T-helper 17 cell (primary cell): ENCODE measurements around the gene MPP2. TPM values are rescaled to one million over a fixed set of nuclear protein-coding genes. Genes with fewer than 3 reads are reported as not detected.
"Not testable (repeated sequence)": the region's sequence is repeated elsewhere in the genome, so short reads cannot be mapped to it uniquely, and the experiment has no call there.

ENCODE experiments used
- ATAC-seq: fragments of 150-1000 bp; cut with Tn5 transposase; 2 replicates; pipeline ENCODE4 v1.10.0; 2021; ENCODE audit warnings: mild to moderate bottlenecking, moderate library complexity
- DNase-seq, 3 donors: peaks; one replicate each; pipeline versions ENCODE4 v3.0.0 to v3.0.0-alpha.2; 2020 to 2021
- H3K9me3 ChIP-seq: one replicate; pipeline ENCODE4 v1.7.0; 2013; ENCODE audit warnings: low read length, mild to moderate bottlenecking; ENCODE audit not compliant: control insufficient read depth, poor library complexity, severe bottlenecking
- H3K27ac Mint-ChIP-seq: one replicate; pipeline ENCODE4 v1.8.0; 2022; ENCODE audit warnings: mild to moderate bottlenecking, moderate library complexity, mixed read lengths
- H3K27me3 Mint-ChIP-seq: one replicate; pipeline ENCODE4 v1.8.0; 2022; ENCODE audit warnings: mixed read lengths
- H3K36me3 Mint-ChIP-seq: one replicate; pipeline ENCODE4 v1.8.0; 2022; ENCODE audit warnings: low read depth, mixed read lengths
- H3K4me1 Mint-ChIP-seq: one replicate; pipeline ENCODE4 v1.8.0; 2022; ENCODE audit warnings: mild to moderate bottlenecking, mixed read lengths
- H3K4me3 Mint-ChIP-seq: one replicate; pipeline ENCODE4 v1.8.0; 2022; ENCODE audit warnings: mild to moderate bottlenecking, moderate library complexity, mixed read lengths
- total RNA-seq, 4 donors: library from RNA in 2 of 4; stranded (reverse) in 2 of 4; gene quantifications; one replicate each; pipeline ENCODE4 v1.2.3 and lab custom pipeline; 2022 to 2026

MPP2 gene
- total RNA-seq, 2 donors from 2014 or later: 1.5 to 2.2 TPM

DNA sequence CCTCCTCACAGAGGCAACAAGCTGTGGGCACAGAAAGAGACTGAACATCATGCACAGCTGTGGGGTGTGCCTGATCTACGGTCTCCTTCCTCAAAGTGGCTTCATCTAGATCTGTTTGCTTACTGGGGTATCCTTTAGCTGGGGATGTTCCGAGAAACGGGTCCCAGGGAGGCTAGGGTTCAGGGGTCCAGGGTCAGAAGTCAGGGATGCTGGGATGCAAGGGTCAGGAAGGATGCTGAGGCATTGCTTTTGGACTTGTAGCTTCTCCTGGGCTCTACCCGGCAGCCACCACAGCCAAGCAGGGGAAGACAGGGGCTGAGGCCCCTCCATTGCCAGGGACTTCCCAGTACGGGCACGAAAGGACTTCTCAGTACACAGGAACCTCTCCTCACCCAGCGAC lies 53.8 kb downstream of the MPP2 start:
- H3K4me1 Mint-ChIP-seq: peaks cover 3% of the 10 kb centered on the region
- DNase-seq (no peak), ATAC-seq (no peak)
- H3K9me3 ChIP-seq: no peaks in the 10 kb centered on the region
- H3K4me3 Mint-ChIP-seq: no peak overlapping the region
- peaks cover 65% of the 10 kb centered on the region for H3K27me3 Mint-ChIP-seq
- no peak overlapping the region for H3K27ac Mint-ChIP-seq
- H3K36me3 Mint-ChIP-seq: peaks cover 3% of the 10 kb centered on the region

DNA sequence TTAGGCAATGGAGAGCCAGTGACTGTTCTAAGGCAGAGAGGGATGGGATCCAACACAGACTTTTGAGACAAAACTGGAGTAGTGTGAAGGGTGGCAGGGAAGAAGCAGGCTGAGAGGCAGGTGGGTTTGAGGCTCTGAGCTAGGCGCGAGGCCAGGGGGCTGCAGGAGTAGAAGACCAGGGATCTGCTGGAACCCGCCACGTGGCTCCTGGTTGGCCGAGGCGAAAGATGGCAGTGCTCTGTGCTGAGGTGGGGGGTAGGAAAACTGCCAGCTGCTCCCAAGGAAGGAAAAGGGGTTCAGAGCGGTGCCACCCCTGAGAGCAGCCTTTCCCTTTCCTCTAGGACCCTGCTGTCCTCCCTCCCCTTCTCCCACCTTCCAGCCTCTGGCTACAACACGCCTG lies 54.8 kb downstream of the MPP2 start:
- H3K36me3 Mint-ChIP-seq: peaks cover 3% of the 10 kb centered on the region

DNA sequence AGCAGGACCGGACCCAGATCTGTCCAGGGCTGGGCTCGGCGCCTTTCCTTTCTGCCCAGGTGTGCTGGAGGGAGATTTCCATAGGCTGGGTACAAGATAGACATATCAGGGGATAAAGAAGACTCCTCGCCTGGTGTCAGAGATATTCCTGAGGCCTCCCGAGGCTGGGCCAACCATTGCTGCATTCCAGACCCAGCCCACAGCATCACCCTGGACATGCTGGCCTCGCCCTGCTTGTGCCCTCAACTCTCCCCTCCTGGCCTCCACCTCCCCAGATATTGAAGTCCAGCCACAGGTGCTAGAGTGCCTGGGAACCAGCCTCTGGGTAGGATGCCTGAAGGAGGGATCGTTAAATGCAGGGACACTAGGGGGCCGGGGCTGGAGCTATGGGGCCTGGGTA lies 58.2 kb downstream of the MPP2 start:
- H3K36me3 Mint-ChIP-seq: peaks cover 3% of the 10 kb centered on the region
- H3K4me3 Mint-ChIP-seq: no peak overlapping the region
- peaks cover 3% of the 10 kb centered on the region for H3K4me1 Mint-ChIP-seq
- no peak for ATAC-seq
- DNase-seq: no peak
- no peak overlapping the region for H3K27ac Mint-ChIP-seq
- no peaks in the 10 kb centered on the region for H3K9me3 ChIP-seq
- peaks cover 39% of the 10 kb centered on the region for H3K27me3 Mint-ChIP-seq

More for the DNA sequence above, 54.8 kb downstream of the MPP2 start:
- peaks cover 63% of the 10 kb centered on the region for H3K27me3 Mint-ChIP-seq
- ATAC-seq: no peak
- DNase-seq: no peak
- peaks cover 3% of the 10 kb centered on the region for H3K4me1 Mint-ChIP-seq
- no peak overlapping the region for H3K27ac Mint-ChIP-seq
- H3K4me3 Mint-ChIP-seq: no peak overlapping the region
- no peaks in the 10 kb centered on the region for H3K9me3 ChIP-seq

DNA sequence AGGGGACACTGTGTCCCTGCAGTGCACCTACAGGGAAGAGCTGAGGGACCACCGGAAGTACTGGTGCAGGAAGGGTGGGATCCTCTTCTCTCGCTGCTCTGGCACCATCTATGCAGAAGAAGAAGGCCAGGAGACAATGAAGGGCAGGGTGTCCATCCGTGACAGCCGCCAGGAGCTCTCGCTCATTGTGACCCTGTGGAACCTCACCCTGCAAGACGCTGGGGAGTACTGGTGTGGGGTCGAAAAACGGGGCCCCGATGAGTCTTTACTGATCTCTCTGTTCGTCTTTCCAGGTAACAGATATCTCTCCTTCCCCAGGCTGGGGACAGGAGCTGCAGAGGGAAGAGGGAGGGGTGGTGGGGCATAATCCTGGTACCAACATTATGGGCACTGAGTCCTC lies 58.7 kb downstream of the MPP2 start:
- no peak for ATAC-seq
- no peak for DNase-seq
- no peaks in the 10 kb centered on the region for H3K9me3 ChIP-seq
- Mint-ChIP-seq H3K36me3 (peaks cover 3% of the 10 kb centered on the region), H3K27me3 (peaks cover 39% of the 10 kb centered on the region), H3K4me1 (peaks cover 3% of the 10 kb centered on the region), H3K4me3 (no peak overlapping the region), H3K27ac (no peak overlapping the region)

DNA sequence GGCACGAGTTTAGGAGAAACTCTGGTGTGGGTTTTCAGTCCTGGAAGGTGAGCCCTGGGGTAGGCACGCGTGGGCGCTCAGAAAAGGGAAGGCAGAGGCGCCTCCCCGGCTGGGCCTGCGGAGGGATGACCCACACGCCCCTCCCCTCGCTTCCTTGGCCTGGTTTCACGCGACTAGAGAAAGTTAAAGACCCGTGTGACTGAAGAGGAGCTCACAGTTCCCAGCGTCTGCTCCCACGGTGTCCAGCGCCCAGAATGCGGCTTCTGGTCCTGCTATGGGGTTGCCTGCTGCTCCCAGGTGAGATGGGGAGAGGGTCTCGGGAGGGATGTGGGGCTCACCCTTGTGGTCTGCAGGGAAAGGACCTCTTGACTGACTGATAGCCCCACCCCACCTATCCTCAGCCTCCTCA lies 60.4 kb downstream of the MPP2 start, which contains the start of gene CD300LG:
TSS of gene CD300LG (plus strand) at position 214 of the 409 bp plus-strand sequence. CDS start at position 255, 41 bp downstream.
- H3K9me3 ChIP-seq: no peaks in the 10 kb centered on the region
- no peak for DNase-seq
- peaks cover 3% of the 10 kb centered on the region for H3K36me3 Mint-ChIP-seq
- H3K27ac Mint-ChIP-seq: no peak within 1 kb of the TSS
- ATAC-seq: no peak
- H3K4me1 Mint-ChIP-seq: peaks cover 3% of the 10 kb centered on the region
- peaks cover 32% of the 10 kb centered on the region for H3K27me3 Mint-ChIP-seq
- H3K4me3 Mint-ChIP-seq: no peak within 1 kb of the TSS

DNA sequence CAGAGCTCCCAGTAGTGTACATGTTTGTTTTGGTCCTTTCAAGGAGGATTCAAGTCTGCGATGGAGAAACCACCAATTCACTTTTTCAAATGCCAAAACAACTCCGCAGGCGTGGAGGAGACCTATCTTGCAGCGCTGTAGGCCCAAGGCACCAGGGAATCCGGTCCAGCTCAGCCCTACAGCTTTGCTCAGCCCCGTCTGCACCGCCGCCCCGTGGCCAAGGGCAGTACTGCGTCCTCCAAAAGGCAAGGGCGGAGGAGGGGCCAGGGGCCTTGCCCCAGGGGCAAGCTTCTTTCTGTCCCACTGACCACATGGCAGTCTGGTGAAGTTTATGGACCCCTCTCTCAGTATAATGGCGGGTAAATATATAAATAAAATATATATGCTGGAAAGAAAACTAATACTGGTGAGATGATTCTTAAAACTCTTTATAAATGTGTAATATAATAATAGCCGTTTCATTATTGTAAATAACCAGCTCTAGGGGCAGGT lies 61.1 kb downstream of the MPP2 start:
- H3K27ac Mint-ChIP-seq: no peak overlapping the region
- no peaks in the 10 kb centered on the region for H3K36me3 Mint-ChIP-seq
- ATAC-seq: peak; percentile 99
- H3K9me3 ChIP-seq: no peaks in the 10 kb centered on the region
- peak; percentile 48 to 79 (median 55) for DNase-seq
- H3K4me3 Mint-ChIP-seq: no peak overlapping the region
- H3K4me1 Mint-ChIP-seq: no peaks in the 10 kb centered on the region
- H3K27me3 Mint-ChIP-seq: peaks cover 25% of the 10 kb centered on the region

DNA sequence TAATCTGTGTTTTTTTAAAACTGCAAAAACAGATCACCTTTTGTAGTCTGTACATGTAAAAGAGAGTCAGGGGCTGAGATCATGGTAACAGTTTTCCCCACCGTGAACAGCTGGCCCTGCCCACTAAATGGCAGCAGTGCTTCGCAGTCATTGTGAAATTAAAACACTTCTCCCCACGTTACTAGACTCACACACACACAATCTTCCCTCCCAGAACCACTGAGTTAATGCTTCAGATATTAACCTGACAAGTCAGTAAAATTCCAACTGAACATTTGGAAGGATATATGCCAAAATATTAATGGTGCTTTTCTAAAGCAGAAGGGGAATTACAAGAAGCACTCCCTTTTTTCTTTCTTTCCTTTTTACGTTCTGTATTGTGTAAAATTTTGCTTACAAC lies 61.6 kb downstream of the MPP2 start:
- Mint-ChIP-seq H3K4me3 (no peak overlapping the region), H3K27ac (no peak overlapping the region), H3K36me3 (no peaks in the 10 kb centered on the region), H3K4me1 (no peaks in the 10 kb centered on the region), H3K27me3 (peaks cover 23% of the 10 kb centered on the region)
- DNase-seq (no peak), ATAC-seq (no peak)
- no peaks in the 10 kb centered on the region for H3K9me3 ChIP-seq

DNA sequence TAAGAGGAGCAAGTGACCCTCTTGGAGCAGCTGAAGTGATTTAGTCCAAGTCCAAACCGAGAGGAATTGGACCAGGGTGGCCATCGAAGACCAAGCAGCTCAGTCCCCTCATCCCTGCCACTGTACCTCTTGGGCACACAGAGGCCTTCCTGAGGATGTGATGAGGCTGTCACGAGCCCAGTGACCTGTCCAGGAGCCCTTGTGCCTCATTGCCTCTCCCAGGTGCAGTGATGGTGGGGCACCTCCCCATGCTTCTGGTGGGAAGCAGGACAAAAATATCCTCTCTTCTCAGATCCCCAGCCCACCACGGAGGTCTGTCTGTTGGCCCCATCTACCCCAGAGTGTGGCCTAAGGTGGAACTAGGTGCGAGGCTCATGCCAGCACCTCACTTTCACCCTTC lies 63.1 kb downstream of the MPP2 start:
- Mint-ChIP-seq H3K36me3 (no peaks in the 10 kb centered on the region), H3K4me3 (no peak overlapping the region), H3K27me3 (peaks cover 29% of the 10 kb centered on the region), H3K27ac (no peak overlapping the region), H3K4me1 (no peaks in the 10 kb centered on the region)
- DNase-seq: no peak
- ATAC-seq: no peak
- H3K9me3 ChIP-seq: no peaks in the 10 kb centered on the region

DNA sequence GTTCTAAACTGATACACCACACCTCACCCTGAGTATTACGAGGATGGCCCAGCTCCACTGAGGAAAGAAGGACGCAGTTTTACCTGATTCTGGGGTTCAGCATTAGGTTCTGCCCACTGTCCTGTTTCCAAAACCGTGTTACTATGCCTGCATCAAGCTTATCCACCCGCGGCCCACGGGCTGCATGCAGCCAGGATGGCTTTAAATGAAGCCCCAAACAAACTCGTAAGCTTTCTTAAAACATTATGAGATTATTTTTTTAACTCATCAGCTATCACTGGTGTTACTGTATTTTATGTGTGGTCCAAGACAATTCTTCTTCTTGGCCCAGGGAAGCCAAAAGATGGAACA lies 64.4 kb downstream of the MPP2 start:
- no peaks in the 10 kb centered on the region for H3K4me1 Mint-ChIP-seq
- no peaks in the 10 kb centered on the region for H3K9me3 ChIP-seq
- H3K4me3 Mint-ChIP-seq: no peak overlapping the region
- ATAC-seq (no peak), DNase-seq (no peak)
- no peaks in the 10 kb centered on the region for H3K36me3 Mint-ChIP-seq
- H3K27me3 Mint-ChIP-seq: peaks cover 22% of the 10 kb centered on the region
- H3K27ac Mint-ChIP-seq: no peak overlapping the region

DNA sequence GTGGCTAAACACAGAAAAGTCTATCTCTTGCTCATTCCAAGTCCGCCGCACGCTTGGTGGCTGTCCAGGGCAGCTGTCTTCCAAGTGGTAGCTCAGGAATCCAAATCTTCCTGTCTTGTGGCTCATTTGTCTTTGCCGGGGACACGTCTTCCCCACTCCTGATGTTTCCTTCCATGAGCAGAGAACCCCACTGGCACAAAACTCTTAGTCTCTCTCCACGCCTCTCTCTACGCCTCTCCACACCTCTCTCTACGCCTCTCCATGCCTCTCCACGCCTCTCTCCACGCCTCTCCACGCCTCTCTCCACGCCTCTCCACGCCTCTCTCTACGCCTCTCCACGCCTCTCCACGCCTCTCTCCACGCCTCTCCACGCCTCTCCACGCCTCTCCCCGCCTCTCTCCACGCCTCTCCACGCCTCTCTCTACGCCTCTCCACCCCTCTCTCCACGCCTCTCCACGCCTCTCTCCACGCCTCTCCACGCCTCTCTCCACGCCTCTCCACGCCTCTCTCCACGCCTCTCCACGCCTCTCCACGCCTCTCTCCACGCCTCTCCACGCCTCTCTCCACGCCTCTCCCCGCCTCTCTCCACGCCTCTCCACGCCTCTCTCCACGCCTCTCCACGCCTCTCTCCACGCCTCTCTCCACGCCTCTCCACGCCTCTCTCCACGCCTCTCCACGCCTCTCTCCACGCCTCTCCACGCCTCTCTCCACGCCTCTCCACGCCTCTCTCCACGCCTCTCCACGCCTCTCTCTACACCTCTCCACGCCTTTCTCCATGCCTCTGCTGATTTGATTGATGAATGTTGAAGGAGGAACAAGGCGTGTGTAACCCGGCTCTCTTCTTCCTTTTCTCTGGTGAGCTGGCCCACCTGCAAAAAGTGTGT lies 65.0 kb downstream of the MPP2 start:
- not testable (repeated sequence) for DNase-seq, ATAC-seq, H3K4me1 Mint-ChIP-seq, H3K36me3 Mint-ChIP-seq, H3K4me3 Mint-ChIP-seq, H3K27ac Mint-ChIP-seq, H3K9me3 ChIP-seq
- peaks cover 16% of the 10 kb centered on the region for H3K27me3 Mint-ChIP-seq

DNA sequence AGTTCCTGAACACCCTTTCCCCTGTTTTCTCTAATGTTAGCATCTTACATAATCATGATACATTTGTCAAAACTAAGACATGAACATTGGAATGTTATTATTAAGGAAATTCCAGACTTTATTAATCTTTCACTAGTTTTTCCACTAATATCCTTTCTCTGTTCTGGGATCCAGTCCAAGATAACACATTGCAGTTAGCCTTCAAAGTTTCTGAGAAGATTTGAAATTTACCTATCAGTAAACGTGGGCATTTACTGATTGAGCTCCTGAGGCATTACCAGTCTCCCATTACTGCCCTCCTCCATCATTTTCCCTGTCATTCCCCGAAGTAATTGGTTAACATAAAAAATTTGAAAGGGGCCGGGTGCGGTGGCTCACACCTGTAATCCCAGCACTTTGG lies 66.1 kb downstream of the MPP2 start:
- no peak for DNase-seq
- Mint-ChIP-seq H3K36me3 (no peaks in the 10 kb centered on the region), H3K27me3 (peaks cover 19% of the 10 kb centered on the region), H3K4me3 (no peak overlapping the region), H3K4me1 (no peaks in the 10 kb centered on the region), H3K27ac (no peak overlapping the region)
- H3K9me3 ChIP-seq: no peaks in the 10 kb centered on the region
- ATAC-seq: no peak

DNA sequence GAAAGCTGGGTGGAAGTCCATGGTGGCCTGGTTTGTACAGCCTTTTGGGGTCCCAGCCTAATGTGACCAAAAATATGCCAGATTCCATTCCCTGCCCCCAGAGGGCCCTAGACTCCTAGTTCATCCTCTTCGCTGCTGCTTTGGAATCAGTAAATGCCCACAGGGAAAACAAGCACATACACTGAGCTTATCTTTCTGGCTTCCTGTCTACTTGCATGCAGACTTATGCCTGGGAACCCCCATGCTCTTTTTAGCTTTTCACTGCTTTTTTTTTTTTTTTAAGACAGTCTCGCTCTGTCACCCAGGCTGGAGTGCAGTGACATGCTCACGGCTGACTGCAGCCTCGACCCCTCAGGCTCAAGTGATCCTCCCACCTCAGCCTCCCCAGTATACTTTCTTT lies 66.5 kb downstream of the MPP2 start:
- no peak for DNase-seq
- Mint-ChIP-seq H3K36me3 (no peaks in the 10 kb centered on the region), H3K4me3 (no peak overlapping the region), H3K27me3 (peaks cover 24% of the 10 kb centered on the region), H3K27ac (no peak overlapping the region), H3K4me1 (no peaks in the 10 kb centered on the region)
- ATAC-seq: no peak
- no peaks in the 10 kb centered on the region for H3K9me3 ChIP-seq

DNA sequence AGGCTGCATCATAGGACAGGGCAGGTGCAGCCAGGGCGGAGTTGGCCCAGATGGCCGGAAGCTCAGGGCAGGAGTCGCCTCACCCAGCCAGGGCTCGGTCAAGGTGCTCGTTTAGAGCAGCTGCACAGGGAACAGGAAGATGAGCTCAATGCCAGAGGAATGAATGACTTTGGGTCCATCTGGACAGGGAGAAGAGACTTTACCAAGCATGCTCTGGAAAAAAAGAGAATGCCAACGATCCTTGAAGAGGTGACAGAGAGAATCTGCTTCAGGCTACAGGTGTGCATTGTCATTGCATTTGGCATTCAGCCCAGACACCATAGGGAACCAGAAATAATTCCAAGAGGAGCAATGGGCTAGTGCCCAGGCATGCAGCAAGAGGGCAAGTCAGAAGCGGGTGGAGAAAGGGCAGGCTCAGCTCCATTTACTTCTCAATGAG lies 67.6 kb downstream of the MPP2 start:
- Mint-ChIP-seq H3K4me3 (no peak overlapping the region), H3K27me3 (peaks cover 28% of the 10 kb centered on the region), H3K27ac (no peak overlapping the region), H3K36me3 (no peaks in the 10 kb centered on the region), H3K4me1 (no peaks in the 10 kb centered on the region)
- DNase-seq (no peak), ATAC-seq (no peak)
- H3K9me3 ChIP-seq: no peaks in the 10 kb centered on the region

DNA sequence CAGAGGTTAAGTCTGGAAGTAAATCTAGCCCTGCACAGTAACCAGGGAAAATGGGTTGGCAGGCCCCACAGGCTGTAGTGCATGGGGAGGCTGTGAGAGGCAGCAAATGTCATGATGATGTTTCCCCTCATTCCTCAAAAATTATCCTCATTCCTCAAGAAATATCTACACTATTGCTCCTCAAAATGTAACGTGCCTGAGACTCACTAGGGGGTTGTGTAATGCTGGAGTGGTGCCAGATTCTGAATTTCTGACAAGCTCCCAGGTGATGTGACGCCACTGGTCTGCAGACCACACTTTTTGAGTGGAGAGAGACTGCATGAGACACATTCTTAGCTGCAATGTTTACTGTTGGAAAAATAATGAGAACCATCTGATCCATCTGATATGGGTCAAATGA lies 73.2 kb downstream of the MPP2 start:
- DNase-seq (no peak), ATAC-seq (no peak)
- Mint-ChIP-seq H3K36me3 (no peaks in the 10 kb centered on the region), H3K4me3 (peak overlapping the region; percentile 90), H3K27ac (no peak overlapping the region), H3K27me3 (peaks cover 30% of the 10 kb centered on the region), H3K4me1 (peaks cover 10% of the 10 kb centered on the region)
- H3K9me3 ChIP-seq: no peaks in the 10 kb centered on the region
